GM23338 (cell line): ENCODE measurements around the gene SP140L. TPM values are rescaled to one million over a fixed set of nuclear protein-coding genes. Genes with fewer than 3 reads are reported as not detected.

Experiments
- ATAC-seq: fragments of 200-7000 bp; cut with Tn5 transposase; 3 replicates; pipeline ENCODE4 v1.9.1; 2020
- DNase-seq: peaks from one replicate; pipeline ENCODE4 v3.0.0-alpha.2; 2015; ENCODE audit warnings: low spot score
- H2AFZ ChIP-seq: fragments of 200-600 bp; sonication (generic); 2 replicates; pipeline ENCODE4 v1.8.0; 2016; ENCODE audit warnings: antibody characterized with exemption, mild to moderate bottlenecking, moderate library complexity
- H3F3A ChIP-seq: fragments of 200-600 bp; sonication (generic); replicated peaks from 2 replicates; pipeline ENCODE4 v1.8.0; 2017; ENCODE audit warnings: antibody characterized with exemption, mixed run types, low read depth
- H3K27ac ChIP-seq: fragments of 200-600 bp; sonication (generic); 2 replicates; pipeline ENCODE4 v1.6.1; 2016; ENCODE audit warnings: low read depth
- H3K27me3 ChIP-seq: fragments of 200-600 bp; sonication (generic); 2 replicates; pipeline ENCODE4 v1.8.0; 2016; ENCODE audit warnings: mild to moderate bottlenecking, mixed run types, moderate library complexity; ENCODE audit not compliant: insufficient read depth
- H3K36me3 ChIP-seq: fragments of 200-600 bp; sonication (generic); 2 replicates; pipeline ENCODE4 v1.8.0; 2016; ENCODE audit warnings: mild to moderate bottlenecking; ENCODE audit not compliant: insufficient read depth
- H3K4me1 ChIP-seq: fragments of 200-600 bp; sonication (generic); 2 replicates; pipeline ENCODE4 v1.8.0; 2016; ENCODE audit warnings: mild to moderate bottlenecking, moderate library complexity; ENCODE audit not compliant: insufficient read depth
- H3K4me2 ChIP-seq: fragments of 200-600 bp; sonication (generic); 2 replicates; pipeline ENCODE4 v1.7.1; 2017; ENCODE audit warnings: mixed run types
- H3K4me3 ChIP-seq: fragments of 200-600 bp; sonication (generic); 2 replicates; pipeline ENCODE4 v1.6.1; 2016; ENCODE audit warnings: mixed run types
- H3K79me2 ChIP-seq: fragments of 200-600 bp; sonication (generic); replicated peaks from 2 replicates; pipeline ENCODE4 v1.8.0; 2017; ENCODE audit warnings: mild to moderate bottlenecking; ENCODE audit not compliant: insufficient read depth
- H3K9me2 ChIP-seq: fragments of 200-600 bp; sonication (generic); 2 replicates; pipeline ENCODE4 v1.8.0; 2017; ENCODE audit not compliant: insufficient read depth
- H4K20me1 ChIP-seq: fragments of 200-600 bp; sonication (generic); replicated peaks from 2 replicates; pipeline ENCODE4 v1.8.0; 2017; ENCODE audit warnings: mild to moderate bottlenecking; ENCODE audit not compliant: insufficient read depth
- H3K27ac Mint-ChIP-seq: 2 replicates; pipeline ENCODE4 v1.8.0; 2020; ENCODE audit warnings: inconsistent platforms, mild to moderate bottlenecking, moderate library complexity, mixed read lengths
- H3K27me3 Mint-ChIP-seq: 3 replicates; pipeline ENCODE4 v1.8.0; 2022; ENCODE audit warnings: low read depth, mild to moderate bottlenecking, moderate library complexity, mixed read lengths, inconsistent platforms; ENCODE audit not compliant: insufficient read depth, poor library complexity
- H3K36me3 Mint-ChIP-seq: 3 replicates; pipeline ENCODE4 v1.8.0; 2021; ENCODE audit warnings: low read depth, mild to moderate bottlenecking, inconsistent platforms, moderate library complexity, mixed read lengths
- H3K4me1 Mint-ChIP-seq: 3 replicates; pipeline ENCODE4 v1.8.0; 2020; ENCODE audit warnings: mild to moderate bottlenecking, inconsistent platforms, mixed read lengths
- H3K4me3 Mint-ChIP-seq: 3 replicates; pipeline ENCODE4 v1.8.0; 2021; ENCODE audit warnings: moderate library complexity, mild to moderate bottlenecking, inconsistent platforms, mixed read lengths
- H3K9me3 Mint-ChIP-seq: 3 replicates; pipeline ENCODE4 v1.8.0; 2020; ENCODE audit warnings: moderate library complexity, mild to moderate bottlenecking, inconsistent platforms, mixed read lengths
- CREB1 ChIP-seq: fragments of 250-450 bp; sonication (Bioruptor Pico); IDR thresholded peaks from 2 replicates; pipeline ENCODE4 v1.5.0; 2020; ENCODE audit warnings: low read depth, mild to moderate bottlenecking, moderate library complexity
- CTCF ChIP-seq, 2 experiments: fragments of 200-600 bp in 1 of 2; sonication (generic) in 1 of 2; conservative IDR thresholded peaks; 2 replicates each; pipeline versions ENCODE4 v1.5.1 to v1.6.1; 2016 to 2017; ENCODE audit warnings: antibody characterized with exemption in 2 of 2, low read depth in 2 of 2, mild to moderate bottlenecking in 2 of 2, moderate library complexity in 1 of 2
- ETS1 ChIP-seq: IDR thresholded peaks from 2 replicates; pipeline ENCODE4 v1.6.1; 2016; ENCODE audit warnings: antibody characterized with exemption
- EZH2 ChIP-seq: fragments of 200-600 bp; sonication (generic); IDR thresholded peaks from one replicate; pipeline ENCODE4 v1.8.0; 2017; ENCODE audit warnings: antibody characterized with exemption, mild to moderate bottlenecking, low read depth; ENCODE audit not compliant: unreplicated experiment
- EZH2phosphoT487 ChIP-seq: fragments of 200-600 bp; sonication (generic); IDR thresholded peaks from one replicate; pipeline ENCODE4 v1.8.1; 2018; ENCODE audit warnings: antibody characterized with exemption; ENCODE audit not compliant: unreplicated experiment
- JUNB ChIP-seq: IDR thresholded peaks from one replicate; pipeline ENCODE4 v1.6.1; 2016; ENCODE audit warnings: antibody characterized with exemption; ENCODE audit not compliant: unreplicated experiment
- NANOG ChIP-seq: IDR thresholded peaks from 2 replicates; pipeline ENCODE4 v1.6.1; 2016; ENCODE audit warnings: antibody characterized with exemption, borderline replicate concordance
- POLR2AphosphoS5 ChIP-seq: IDR thresholded peaks from 2 replicates; pipeline ENCODE4 v1.6.1; 2016; ENCODE audit warnings: antibody characterized with exemption, low read depth
- REST ChIP-seq: IDR thresholded peaks from one replicate; pipeline ENCODE4 v1.6.1; 2018; ENCODE audit warnings: antibody characterized with exemption; ENCODE audit not compliant: unreplicated experiment
- STAT1 ChIP-seq: IDR thresholded peaks from one replicate; pipeline ENCODE4 v1.6.1; 2016; ENCODE audit warnings: antibody characterized with exemption; ENCODE audit not compliant: unreplicated experiment
- ZNF114 ChIP-seq: fragments of 250-450 bp; sonication (Bioruptor Pico); IDR thresholded peaks from 2 replicates; pipeline ENCODE4 v1.5.0; 2020; ENCODE audit warnings: mild to moderate bottlenecking, moderate library complexity
- ZNF331 ChIP-seq: fragments of 250-450 bp; sonication (Bioruptor Pico); IDR thresholded peaks from 2 replicates; pipeline ENCODE4 v1.5.0; 2020; ENCODE audit warnings: low read depth, mild to moderate bottlenecking, moderate library complexity
- polyA plus RNA-seq: library from polyadenylated mRNA; unstranded; fragments of >200 nt; fragmentation: Nextera tagmentation; extraction: Ambion mirVana; gene quantifications from 2 replicates; pipeline ENCODE4 v1.2.1, GENCODE V29; 2016
- total RNA-seq: library from RNA; depleted of rRNA; stranded (reverse); fragments of >200 nt; shearing (Covaris generic); gene quantifications from 2 replicates; pipeline ENCODE4 v1.2.3, GENCODE V29; 2014
- TF ChIP-seq, protein P1 (sequence below): fragments of 250-450 bp; sonication (Bioruptor Pico); IDR thresholded peaks from 2 replicates; pipeline ENCODE4 v1.5.0; 2020; ENCODE audit warnings: mild to moderate bottlenecking, moderate library complexity

SP140L gene
- total and polyA plus RNA-seq, 2 experiments from 2014 or later = 1.3 to 1.7 TPM

DNA sequence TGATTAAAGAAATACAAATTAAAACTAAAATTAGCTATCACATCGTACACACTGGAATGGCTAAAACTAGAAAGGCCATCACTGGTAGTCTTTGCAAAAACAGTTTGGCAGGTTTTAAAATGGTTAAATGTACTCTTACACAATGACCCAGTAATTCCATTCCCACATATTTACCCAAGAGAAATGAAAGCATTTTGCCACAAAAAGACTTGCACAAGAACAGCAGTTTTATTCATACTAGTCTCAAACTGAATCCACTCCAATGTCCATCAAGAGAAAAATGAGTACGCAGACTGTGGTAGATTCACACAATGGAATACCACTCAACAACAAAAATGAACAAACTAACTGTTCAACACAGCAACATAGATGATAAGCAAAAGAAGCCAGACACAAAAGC, 29.1 kb downstream of the SP140L start:
- Histone ChIP-seq H3K36me3 (no peaks in the 10 kb centered on the region), H3K4me1 (no peaks in the 10 kb centered on the region; the same call in 1 of the 2 replicates), H3K79me2 (no peaks in the 10 kb centered on the region), H2AFZ (no peak overlapping the region), H3K4me2 (no peak overlapping the region), H3K4me3 (no peak overlapping the region), H4K20me1 (no peaks in the 10 kb centered on the region), H3K27ac (no peak overlapping the region), H3K9me2 (0 out of 2 replicates have a peak, but pooled peaks cover 3% of the 10 kb centered on the region), H3K27me3 (no peaks in the 10 kb centered on the region), H3F3A (no peaks in the 10 kb centered on the region)
- Mint-ChIP-seq H3K27ac (no peak overlapping the region), H3K4me1 (no peaks in the 10 kb centered on the region), H3K27me3 (no peaks in the 10 kb centered on the region), H3K9me3 (peaks cover 9% of the 10 kb centered on the region; the same call in 1 of the 3 replicates), H3K4me3 (no peak overlapping the region), H3K36me3 (peaks cover 5% of the 10 kb centered on the region; the same call in 1 of the 3 replicates)
- TF ChIP-seq POLR2AphosphoS5 (no peak), CTCF (conservative IDR thresholded peaks at IDR 0.05; ENCODE audit: low read depth in 2 of 2) (no peak), ETS1 (no peak), EZH2phosphoT487 (no peak), STAT1 (no peak), ZNF331 (no peak), NANOG (no peak), EZH2 (no peak), REST (no peak), CREB1 (CRISPR knock-in tag) (no peak), JUNB (no peak), ZNF114 (CRISPR knock-in tag) (no peak)
- TF ChIP-seq, protein P1, sequence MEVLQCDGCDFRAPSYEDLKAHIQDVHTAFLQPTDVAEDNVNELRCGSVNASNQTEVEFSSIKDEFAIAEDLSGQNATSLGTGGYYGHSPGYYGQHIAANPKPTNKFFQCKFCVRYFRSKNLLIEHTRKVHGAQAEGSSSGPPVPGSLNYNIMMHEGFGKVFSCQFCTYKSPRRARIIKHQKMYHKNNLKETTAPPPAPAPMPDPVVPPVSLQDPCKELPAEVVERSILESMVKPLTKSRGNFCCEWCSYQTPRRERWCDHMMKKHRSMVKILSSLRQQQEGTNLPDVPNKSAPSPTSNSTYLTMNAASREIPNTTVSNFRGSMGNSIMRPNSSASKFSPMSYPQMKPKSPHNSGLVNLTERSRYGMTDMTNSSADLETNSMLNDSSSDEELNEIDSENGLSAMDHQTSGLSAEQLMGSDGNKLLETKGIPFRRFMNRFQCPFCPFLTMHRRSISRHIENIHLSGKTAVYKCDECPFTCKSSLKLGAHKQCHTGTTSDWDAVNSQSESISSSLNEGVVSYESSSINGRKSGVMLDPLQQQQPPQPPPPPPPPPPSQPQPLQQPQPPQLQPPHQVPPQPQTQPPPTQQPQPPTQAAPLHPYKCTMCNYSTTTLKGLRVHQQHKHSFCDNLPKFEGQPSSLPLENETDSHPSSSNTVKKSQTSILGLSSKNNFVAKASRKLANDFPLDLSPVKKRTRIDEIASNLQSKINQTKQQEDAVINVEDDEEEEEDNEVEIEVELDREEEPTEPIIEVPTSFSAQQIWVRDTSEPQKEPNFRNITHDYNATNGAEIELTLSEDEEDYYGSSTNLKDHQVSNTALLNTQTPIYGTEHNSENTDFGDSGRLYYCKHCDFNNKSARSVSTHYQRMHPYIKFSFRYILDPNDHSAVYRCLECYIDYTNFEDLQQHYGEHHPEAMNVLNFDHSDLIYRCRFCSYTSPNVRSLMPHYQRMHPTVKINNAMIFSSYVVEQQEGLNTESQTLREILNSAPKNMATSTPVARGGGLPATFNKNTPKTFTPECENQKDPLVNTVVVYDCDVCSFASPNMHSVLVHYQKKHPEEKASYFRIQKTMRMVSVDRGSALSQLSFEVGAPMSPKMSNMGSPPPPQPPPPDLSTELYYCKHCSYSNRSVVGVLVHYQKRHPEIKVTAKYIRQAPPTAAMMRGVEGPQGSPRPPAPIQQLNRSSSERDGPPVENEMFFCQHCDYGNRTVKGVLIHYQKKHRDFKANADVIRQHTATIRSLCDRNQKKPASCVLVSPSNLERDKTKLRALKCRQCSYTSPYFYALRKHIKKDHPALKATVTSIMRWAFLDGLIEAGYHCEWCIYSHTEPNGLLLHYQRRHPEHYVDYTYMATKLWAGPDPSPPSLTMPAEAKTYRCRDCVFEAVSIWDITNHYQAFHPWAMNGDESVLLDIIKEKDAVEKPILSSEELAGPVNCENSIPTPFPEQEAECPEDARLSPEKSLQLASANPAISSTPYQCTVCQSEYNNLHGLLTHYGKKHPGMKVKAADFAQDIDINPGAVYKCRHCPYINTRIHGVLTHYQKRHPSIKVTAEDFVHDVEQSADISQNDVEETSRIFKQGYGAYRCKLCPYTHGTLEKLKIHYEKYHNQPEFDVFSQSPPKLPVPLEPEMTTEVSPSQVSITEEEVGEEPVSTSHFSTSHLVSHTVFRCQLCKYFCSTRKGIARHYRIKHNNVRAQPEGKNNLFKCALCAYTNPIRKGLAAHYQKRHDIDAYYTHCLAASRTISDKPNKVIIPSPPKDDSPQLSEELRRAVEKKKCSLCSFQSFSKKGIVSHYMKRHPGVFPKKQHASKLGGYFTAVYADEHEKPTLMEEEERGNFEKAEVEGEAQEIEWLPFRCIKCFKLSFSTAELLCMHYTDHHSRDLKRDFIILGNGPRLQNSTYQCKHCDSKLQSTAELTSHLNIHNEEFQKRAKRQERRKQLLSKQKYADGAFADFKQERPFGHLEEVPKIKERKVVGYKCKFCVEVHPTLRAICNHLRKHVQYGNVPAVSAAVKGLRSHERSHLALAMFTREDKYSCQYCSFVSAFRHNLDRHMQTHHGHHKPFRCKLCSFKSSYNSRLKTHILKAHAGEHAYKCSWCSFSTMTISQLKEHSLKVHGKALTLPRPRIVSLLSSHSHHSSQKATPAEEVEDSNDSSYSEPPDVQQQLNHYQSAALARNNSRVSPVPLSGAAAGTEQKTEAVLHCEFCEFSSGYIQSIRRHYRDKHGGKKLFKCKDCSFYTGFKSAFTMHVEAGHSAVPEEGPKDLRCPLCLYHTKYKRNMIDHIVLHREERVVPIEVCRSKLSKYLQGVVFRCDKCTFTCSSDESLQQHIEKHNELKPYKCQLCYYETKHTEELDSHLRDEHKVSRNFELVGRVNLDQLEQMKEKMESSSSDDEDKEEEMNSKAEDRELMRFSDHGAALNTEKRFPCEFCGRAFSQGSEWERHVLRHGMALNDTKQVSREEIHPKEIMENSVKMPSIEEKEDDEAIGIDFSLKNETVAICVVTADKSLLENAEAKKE (CRISPR knock-in tag) = no peak
- DNase-seq (no peak), ATAC-seq (no peak)
